CD1c-positive myeloid dendritic cell (primary cell): ENCODE measurements around the gene PTPRT.

ENCODE experiments used
- DNase-seq: peaks from one replicate; pipeline ENCODE4 v3.0.0-alpha.2; 2016; ENCODE audit errors: extremely low spot score

The PTPRT gene

DNA sequence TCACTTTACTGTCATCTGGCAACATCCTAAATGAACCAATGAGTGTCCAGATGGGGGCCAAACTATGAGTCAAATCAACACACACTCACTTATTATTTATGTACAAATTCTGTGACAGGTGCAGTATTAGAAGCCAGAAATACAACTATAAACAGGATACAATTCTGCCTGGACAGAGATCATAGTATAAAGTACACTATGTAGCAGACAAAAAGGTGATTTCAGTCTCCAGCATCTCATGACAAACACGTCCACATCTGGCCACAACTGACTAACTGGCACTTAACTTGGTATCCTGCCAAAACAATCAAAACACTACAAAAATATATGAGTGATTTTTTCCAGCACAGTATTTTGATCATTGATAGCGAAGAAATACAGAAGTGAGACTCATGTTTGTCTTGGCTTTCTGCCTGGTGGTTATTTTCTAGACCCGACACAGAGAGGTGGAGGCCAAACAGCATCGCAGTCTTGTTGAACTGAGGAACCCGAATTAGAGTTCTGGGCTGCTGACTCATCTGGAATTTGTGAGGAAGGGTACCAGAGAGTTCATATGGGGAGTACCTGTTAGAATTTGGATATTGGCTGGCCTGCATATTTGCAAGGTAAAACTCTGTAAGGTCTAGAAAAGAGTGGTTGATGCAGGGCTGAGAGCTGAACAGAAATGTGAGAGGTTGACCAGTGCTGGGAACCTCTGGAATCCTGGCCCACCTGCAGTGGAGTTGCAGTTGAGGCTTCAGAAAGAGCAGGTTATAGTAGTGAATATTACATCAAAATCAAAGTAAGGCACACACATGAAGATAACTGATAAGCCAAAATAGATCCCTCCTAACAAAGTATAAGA is 475.2 kb downstream of the PTPRT start:
- no peak for DNase-seq

DNA sequence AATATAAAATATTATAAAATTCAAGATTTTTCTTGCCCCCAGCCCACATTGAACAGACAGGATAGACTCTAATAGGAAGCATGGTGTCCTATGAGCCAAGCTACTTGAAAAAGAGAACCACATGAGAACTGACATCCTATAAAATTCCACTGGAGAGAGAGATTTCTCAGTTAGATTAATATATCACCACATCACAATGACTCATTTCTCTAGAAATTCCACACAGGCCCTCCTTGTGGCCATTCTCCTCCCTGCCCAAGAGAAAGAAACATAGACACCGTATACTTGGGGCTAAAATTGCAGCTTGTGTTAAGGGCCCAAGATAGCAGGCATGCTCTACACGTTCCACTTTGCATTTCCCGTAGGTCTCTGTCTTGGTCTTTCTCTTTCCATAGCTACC is 481.4 kb downstream of the PTPRT start:
- no peak for DNase-seq

DNA sequence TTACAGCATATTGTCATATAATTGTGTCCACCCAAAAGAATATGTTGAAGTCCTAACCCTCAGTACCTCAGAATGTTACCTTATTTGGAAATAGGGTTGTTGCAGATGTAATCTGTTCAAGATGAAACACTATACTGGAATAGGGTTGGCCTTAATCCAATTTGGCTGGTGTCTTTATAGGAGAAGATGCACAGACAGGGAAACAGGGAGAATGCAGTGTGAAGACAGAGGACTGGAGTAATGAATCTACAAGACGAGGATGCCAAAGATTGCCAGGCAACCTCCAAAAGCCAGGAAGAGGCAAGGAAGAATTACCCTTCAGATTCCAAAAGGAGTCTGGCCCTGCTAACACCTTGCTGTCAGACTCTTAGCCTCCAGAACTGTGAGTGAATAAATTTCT is 482.9 kb downstream of the PTPRT start:
- no peak for DNase-seq

DNA sequence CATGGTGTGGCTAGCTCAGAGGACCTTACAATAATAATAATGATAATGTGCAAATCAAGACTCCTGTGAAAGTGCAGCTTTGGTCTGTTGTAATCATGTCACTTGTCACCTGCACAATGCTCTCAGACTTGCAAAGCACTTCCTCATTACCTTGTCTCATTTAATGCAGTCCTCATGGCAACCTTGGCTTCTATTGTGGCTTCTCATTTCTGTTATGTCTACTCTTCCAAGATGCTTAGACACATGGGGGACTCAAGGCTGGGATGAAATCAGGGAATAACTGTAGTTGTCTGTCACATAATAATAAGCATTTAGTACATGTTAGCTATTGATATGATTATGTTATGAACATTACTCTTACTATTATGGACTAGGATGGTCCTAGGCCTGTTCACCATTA is 484.2 kb downstream of the PTPRT start:
- no peak for DNase-seq

DNA sequence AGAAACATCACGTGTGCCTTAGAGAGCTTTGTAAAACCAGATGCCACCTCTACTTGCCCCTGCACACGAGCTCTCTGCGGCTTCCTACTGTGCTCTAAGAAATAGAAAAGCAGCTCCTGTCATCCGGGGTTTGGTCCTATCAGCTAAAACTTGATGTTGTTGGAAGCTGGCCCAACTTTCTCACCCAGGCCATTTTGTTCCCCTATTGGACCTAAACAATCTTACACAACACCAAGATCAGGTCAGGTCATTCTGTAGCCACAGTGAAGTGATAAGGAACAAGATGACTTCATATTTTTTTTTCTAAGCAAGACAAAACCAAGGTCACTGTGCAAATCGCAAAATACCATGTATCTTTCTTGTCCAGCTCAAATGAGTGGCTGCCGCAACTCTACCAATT is 486.0 kb downstream of the PTPRT start:
- DNase-seq: no peak

DNA sequence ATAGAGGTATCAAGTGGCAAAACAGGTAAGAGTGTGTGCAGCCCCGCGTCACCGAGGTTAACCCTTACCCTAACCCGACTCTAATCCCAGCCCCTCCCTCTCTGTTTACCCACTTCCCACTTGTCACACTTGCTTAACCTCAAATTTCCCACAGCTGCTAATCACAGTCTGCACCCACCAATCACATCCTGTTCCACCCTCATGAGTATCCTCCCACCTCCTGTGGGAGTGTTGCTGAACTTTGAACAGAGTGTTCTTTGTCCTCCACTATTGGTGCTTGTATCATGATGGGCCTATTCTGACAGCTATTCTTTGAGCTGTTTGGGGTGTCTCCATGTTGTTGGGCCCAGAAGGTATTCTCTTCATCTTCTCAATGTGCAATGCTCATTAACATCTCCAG is 487.8 kb downstream of the PTPRT start:
- DNase-seq: no peak

DNA sequence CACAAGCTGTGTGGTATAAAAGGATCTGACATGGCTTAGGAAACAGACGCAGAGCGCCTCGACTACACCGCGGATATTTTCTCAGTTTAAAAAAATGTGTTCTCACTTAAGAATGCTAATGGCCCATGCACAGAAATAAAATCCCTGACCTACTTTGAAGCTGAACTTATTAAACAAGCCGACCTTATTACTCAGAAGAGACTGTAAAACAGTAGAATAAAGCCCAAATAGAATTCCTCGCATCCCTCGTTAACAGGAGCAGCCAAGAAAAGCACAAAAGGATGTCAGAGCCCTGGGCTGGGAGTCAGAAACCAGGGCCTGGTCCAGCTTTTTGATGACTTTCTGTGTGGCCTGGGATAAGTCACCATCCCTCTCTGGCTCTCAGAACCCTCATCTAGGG is 489.3 kb downstream of the PTPRT start:
- no peak for DNase-seq

DNA sequence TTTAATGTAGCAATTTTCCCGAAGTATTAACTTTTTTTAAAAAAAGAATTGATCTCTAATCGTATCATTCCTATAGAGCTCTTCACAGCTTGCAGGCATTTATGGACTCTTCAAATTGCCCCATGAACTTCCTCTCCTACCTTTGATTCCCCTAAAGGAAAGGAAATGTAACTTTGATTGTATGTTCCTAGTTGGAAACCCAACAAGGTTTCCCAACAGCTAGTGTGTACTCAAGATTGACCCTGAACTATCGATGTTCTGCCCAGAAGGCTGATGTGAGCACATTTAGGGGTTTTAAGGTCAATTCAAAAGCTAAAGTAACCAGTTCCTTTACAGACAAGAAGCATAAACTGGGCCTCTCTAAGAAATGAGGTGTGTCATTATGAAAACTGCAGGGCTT is 491.7 kb downstream of the PTPRT start:
- no peak for DNase-seq

DNA sequence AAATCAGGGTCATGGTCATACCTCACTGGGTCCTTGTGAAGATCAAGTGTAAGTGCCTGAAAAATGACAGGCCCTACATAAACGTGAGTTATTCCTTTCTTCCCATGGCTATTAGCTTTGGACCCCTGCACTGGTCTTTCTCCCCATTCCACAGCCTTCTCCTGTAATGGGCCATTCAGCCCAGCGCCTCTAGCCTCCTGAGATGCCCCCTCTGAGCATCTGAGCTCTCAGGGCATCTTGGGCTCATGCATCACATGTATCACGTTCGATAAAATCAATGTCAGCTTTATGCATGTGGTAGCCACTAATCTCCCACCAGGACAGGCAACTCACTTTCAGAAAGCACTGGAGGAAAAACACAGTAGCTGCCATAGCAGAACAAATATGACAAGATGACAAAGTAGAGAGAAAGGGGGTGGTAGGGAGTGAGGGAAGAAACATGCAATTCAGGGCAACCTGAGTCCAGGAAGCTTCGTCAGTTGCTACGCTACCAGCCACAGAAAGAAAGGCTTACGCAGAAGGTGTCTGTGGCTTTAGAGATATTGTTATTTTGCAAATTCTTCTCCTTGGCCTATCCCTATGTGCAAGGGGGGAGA is 498.8 kb downstream of the PTPRT start:
- DNase-seq: no peak

DNA sequence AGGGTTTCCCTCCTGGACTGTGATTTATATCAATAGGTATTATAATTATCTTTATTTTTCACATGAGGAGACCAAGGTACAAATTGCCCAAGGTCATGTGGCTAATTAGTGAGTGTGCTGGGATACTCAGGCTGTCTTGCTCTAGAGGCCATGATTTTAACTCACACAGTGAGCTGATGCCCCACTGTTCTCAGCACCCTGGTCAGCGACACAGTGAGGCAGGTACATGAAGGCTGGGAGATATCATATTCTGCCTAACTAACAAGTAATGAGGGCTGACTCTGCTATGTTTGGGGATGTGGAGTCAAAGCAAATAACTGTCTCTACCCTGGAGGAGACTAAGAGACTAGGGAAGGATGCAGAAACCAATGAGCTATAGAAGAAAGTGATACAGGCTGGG is 501.1 kb downstream of the PTPRT start:
- DNase-seq: no peak

DNA sequence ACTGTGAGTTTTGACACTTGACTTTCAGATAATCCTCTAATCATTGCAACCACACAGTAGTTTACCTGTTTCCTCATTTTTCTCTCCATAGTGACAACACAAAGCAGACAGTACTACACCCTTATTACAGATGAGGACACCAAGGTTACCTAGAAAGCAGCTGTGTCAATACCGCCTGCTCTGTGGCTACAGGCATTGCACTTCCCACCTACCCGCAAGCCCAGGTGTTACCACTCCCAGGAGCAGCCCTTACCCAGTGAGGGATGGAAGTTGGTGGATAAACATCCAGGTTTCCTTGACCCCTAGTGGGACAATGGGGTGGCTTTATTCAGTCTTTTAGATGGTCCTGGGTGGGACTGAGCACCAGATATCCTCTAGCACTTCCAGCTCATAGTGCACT is 503.6 kb downstream of the PTPRT start:
- DNase-seq: no peak

DNA sequence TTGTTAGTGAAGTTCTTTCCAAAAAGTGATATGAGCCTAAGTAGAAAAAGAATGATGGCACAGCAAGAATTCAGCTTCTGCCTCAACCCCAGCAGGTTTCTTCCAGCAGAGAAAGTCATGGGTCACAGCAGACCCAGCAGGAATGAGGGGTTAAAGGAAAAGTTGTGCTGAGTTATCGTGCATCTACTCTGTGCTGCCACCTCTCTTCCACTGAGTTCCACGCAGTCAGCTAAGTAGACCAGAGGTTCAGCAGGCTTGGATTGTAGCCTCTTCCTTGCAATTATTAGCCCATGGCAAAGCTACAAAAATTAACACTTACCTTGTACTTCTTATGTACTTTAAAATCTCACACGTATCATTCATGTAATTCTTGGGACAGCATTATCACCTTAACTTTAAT is 510.8 kb downstream of the PTPRT start:
- DNase-seq: no peak

DNA sequence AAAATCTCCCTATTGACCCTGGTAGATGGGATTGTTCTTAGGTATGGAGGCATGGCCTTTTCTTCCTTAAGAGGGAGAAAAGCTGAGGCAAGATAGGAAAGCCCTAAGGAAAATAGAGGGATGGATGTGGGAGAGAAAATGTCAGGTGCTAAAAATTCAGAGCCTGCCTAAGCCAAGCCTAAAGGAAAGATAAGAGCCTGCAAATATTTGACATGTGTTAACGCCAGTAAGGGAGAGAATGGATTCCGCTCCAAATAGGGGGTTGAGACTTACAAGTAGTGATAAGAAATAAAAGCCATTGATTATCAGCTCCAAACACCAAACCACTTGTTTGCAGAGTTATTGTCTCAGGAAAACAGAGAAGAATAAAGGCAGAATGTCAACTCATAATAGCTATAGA is 533.6 kb downstream of the PTPRT start:
- DNase-seq: no peak

DNA sequence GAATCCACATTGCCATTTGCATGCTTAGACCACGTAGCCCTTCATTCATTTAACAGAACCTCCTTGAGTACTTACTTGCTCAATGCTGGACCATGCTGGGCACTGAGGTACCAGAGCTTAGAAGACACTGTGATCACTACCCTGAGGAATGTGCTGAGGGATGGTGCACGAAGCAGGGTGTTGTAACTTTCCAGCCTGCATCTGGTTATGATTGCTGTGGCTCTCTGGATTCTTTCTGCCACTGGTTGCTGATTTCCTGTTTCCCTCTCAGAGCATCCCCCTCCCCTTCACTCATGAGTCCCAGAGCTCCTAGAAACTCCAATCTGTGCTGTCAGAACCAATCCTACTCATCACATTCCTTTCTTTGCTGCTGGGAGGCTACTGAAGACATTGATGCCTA is 537.4 kb downstream of the PTPRT start:
- no peak for DNase-seq

DNA sequence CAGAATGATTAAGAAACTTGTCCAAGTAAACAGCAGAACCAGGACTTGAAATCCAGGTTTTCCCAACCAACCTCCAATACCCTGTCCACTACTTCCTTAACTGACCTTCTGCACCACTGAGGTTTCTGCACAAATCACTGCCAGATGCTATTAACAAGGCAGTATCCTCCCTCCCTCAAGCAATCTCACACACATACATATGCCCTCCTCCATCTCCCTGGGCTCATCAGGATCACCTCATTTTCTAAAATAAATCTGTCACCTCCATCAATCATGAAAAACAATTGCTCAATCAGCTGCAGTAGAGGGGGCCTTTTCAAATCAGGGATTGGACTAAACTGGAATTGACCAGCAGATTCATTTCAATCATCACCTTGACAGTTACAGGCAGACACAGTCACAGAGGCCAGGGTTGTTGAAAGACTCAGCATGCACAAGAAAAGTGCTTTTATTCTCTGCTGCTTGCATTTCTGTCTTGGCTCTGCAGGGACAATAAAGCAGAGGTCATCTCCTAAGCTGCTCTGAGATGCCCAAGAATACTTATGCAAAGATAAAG is 539.4 kb downstream of the PTPRT start:
- no peak for DNase-seq

DNA sequence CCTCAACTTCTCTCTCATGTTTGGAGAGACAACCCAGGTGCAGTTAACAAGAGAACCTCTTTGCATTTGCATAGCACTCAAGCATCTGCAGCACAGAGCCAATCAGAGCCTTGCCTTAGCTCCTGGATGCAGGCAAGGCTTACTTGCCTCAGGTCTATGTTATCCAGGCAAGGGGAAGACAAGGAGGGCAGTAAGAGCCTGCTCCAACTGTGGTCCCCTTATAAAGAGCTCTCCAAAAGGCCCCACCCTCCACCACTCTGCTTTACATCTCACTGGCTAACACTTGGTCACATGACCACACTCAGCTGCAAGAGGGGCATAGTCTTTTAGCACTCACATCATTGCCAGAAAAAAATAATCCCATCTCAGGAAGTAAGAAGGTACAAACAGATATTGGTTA is 540.0 kb downstream of the PTPRT start:
- no peak for DNase-seq

DNA sequence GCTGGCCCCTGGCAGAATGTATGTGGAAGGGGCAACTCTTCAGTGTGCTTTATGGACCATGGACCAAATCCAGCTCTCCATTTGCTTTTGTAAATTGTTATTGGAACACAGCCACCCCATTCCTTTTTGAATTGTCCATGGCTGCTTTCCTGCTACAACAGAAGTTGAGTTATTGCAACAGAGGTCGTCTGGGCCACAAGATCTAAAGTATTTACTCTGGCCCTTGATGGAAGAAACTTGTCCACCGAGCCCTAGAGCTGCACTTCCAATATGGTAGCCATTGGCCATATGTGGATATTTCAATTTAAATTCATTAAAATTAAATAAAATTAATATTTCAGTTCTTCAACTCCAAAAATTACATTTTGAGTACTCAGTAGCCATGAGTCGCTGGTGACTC is 543.5 kb downstream of the PTPRT start:
- no peak for DNase-seq

DNA sequence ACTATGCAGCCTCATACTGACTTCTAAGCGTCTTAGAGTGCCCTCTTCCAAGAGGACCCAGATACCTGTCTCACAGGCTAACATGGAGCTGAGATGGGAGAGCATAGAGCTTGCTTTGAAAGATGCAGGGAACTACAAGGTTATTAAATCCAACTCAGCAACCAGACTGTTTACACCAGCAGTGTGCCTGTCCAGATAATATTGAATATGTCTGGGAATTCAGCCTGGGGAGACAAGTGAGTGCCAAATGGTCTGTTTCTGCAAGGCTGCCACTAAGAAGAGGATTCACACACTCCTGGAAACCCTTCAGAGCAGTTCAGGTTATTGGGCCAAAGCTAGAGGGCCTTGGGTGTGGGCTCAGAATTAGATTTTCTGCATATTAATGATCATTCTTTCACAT is 547.8 kb downstream of the PTPRT start:
- no peak for DNase-seq

DNA sequence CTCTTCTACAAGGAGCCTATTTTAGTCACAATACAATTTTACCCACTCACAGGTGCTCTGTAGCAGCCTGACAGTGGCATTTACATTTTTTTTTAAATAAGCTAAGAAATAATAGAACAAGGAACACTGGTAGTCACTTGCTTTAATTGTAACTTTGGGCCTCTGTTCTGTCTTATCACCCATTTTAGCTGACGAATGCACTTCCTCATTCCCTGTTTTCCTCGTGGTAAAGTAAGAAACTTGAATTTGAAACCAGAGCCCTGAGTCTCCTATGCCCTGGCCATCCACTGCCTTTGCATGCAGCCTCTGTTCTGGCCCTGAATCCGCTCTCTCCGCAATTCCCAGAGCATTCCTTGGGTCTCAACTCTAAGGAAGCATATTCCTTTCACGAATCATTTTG is 550.6 kb downstream of the PTPRT start:
- no peak for DNase-seq

DNA sequence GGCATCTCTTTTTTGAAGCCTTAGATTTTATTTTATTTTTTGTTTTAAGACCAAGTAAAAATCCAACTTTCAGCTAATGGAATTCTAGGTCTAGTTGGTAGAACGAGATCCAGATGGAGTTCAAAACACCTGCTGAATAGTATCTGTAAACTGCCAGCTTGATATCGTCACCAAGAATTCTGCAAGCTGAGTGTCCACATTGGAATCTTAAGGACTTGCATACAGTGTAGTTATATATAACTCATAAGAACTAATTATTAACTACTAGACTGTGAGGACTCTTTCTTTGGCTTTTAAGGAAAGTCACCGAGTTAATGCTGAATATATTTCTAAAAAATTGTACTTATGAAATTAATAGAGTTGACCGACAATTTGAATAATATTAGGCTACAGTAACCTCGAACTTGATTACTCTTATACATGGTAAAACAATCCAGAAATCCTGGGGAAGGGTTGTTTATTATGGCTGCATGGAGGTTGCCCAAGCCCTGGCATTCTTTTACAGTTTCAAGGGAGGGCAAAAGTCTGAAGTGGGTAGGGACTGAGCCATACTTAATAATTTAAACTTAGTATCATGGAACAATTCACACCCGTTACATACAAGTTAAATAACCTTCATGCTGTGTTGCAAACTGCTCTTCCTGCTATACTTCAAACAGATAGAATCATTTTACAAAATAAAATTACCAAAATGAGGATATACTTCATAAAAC is 553.9 kb downstream of the PTPRT start:
- no peak for DNase-seq

DNA sequence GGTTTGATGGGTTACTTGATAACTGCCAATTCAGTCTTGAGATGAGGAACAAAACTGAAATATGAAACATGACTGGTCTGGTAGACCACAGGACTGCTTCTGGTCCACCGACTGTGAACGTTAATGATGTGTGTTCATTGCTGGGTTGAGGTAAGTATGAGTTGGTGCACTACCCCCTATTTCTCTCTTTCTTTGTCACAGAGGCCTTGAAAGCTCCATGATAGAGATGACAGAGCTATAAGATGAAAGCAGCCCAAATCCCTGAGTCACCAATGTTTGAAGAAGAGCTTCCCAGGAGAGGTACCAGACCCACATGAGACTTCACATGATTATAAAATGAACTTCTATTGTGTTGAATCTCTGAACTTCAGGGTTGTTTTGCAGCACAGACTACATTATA is 555.5 kb downstream of the PTPRT start:
- DNase-seq: no peak

DNA sequence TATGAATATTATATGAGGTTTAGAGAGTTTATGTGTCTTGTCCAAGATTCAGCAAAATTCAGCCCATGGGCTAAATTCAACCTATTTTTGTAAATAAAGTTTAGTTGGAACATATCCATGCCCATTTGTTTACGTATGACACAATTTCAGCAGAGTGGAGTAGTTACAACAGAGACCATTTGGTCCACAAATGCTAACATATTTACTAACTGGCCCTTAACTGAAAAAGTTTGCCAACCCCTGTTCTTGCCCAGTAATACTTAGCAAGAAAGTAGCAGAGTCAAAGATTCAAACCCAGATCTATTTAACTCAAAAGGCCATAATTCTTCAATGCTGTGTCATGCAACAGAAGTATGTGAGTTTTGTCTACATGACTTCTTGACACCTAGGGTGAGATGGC is 561.0 kb downstream of the PTPRT start:
- DNase-seq: no peak

DNA sequence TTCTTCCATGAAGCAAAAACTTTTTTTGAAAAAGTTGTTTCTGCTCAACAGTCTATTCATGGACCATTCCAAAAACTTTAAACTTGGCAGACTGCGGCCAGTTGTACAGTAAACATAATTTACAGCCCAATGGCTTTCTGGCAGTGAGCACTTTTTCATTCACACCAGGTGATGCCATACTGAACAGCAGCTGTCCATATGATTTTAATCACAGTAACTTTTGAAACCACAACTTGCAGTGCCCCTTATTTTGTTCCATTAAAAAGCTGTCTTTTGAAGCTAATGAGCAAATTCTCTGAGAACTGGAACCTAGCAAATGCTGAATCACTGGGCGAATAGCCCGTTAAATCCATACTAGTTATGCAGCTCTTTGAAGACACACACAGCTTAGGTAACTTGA is 576.6 kb downstream of the PTPRT start:
- DNase-seq: no peak
